Temporal lobe (tissue), 1 donor: ENCODE results near the gene GABRP. TPM values are rescaled to one million over a fixed set of nuclear protein-coding genes. Genes with fewer than 3 reads are reported as not detected.

Experiments
- total RNA-seq: library from RNA; depleted of rRNA; stranded (reverse); fragments of >200 nt; gene quantifications from one replicate; pipeline ENCODE4 v1.2.3, GENCODE V29; 2014

GABRP gene
- total RNA-seq, 1 donor from 2014 or later = under 0.01 TPM

Other genes starting within 250 kb of the GABRP start
- 72.0 TPM for gene RANBP17, start 78.3 kb downstream of the GABRP start, total RNA-seq